GM12875 (cell line): Measurements from ENCODE around the gene GNG12.

Experiments
- H3K4me3 ChIP-seq: one replicate; pipeline ENCODE4 v1.5.1; 2011; ENCODE audit warnings: low read depth, low read length, control low read depth
- CTCF ChIP-seq: IDR thresholded peaks from 2 replicates; pipeline ENCODE4 v1.5.1; 2011; ENCODE audit warnings: low read depth, mild to moderate bottlenecking, control low read depth, inconsistent platforms, low read length, moderate library complexity, borderline replicate concordance; ENCODE audit not compliant: insufficient read depth

Gene GNG12

GRCh38 chr1:67817319-67817718 is 15.9 kb downstream of the GNG12 start:
- no peak overlapping the region for H3K4me3 ChIP-seq
- no peak for TF ChIP-seq CTCF

DNA sequence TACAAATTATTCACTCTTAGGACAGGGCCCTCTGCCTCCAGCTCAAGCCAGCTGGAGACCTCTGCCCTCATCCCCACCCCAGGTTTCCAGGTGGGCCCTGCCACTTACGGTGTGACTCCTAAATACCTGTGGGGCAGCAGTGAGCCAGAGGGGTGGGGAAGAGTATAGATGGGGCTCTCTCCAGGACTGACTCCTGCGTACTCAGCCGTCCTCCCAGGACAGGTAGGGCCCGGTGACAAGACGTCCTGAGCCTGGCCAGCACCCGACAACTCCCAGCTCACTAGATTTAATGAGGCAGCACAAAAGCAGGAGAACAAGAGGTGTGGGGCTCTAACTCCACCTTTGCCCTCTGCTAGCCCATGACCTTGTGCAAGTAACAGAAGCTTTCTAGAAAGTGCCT is 16.8 kb downstream of the GNG12 start:
- TF ChIP-seq CTCF: no peak
- no peak overlapping the region for H3K4me3 ChIP-seq

GRCh38 chr1:67816095-67816475 is 17.2 kb downstream of the GNG12 start:
- no peak overlapping the region for H3K4me3 ChIP-seq
- TF ChIP-seq CTCF: no peak

DNA sequence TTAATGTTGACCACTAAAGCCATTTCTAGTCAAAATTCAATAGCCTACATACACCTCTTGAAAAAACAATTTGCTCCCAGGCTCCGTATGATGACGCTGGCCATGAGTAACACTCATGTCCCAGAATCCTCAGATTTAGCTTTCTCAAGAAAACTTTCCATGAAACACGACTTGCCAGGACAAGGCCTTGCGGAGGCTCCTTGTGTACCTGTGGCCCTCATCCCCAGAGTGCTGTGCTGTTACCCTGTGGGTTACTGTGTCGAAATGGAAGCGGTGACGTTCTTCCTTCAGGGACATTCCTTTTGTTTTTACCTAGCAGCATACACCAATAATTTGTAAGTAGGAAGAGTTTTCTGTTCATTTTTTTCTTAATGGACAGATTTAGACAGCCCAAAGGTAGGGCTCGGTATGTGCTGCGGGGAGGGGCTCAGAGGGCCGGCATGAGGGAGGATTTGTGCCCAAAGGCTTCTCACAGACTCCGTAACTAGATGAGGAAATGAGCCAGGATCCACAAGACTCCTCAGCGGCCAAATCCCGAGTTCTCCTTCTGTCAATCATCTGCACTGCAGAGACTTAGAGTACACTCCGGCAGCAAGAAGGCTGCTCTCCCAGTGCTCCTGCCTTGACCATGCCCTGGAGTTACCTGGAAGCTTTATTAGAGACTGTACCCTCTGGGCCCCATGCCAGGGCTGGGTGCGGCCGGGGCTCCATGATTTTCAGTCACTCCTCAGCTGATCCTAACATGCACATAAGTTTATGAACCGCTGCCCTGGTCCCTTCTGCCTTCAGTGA is 17.8 kb downstream of the GNG12 start:
- TF ChIP-seq CTCF: no peak
- H3K4me3 ChIP-seq: no peak overlapping the region

- no peak overlapping the region for H3K4me3 ChIP-seq
- no peak for TF ChIP-seq CTCF
These were observed 19.0 kb downstream of the GNG12 start for GRCh38 chr1:67814121-67814772.

DNA sequence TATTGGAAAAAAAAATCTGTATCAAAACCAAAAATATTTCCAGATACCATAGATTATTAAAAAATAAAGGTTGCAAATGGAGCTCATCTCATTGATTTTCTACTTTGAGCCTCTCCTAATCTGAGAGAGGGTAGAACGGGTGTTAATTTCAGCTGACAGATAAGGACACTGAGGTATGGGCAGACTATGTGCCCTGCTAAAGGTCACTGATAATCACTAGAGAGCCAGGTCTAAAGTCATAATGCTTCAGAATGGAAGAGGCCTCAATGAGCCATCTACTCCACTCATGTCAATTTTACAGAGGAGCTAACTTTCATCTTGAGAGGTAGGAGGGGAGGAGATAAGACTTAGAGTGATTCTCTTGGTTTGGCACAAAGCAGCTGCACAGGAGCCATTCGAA is 21.0 kb downstream of the GNG12 start:
- no peak overlapping the region for H3K4me3 ChIP-seq
- no peak for TF ChIP-seq CTCF

DNA sequence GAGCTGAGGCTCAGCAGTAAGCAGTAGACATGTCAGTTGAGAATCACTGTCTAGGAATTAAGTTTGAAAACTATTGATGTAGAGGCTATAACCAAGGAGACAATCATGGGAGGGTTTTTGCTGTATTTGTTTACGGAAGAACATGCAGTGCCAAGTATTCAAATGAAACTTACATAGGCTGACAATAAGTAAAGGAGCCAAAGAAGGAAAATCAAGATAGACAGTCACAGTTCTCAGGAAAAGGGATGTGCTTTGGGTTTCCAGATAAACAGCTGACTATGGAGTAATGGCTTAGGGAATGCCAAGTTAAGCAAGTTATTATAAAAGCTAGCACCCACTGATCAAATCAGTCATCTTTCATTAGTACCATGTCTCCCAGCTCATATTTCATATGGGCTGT is 21.5 kb downstream of the GNG12 start:
- H3K4me3 ChIP-seq: no peak overlapping the region
- TF ChIP-seq CTCF: no peak
